Type B pancreatic cell (in vitro differentiated cells): ENCODE data around the gene AADACL3. TPM values are rescaled to one million over a fixed set of nuclear protein-coding genes. Genes with fewer than 3 reads are reported as not detected.
A peak's percentile ranks its signal among the peaks of the same experiment; 100 is the strongest.

ENCODE experiments used
- DNase-seq: peaks from one replicate; pipeline ENCODE4 v3.0.0; 2021; ENCODE audit warnings: mixed read lengths; ENCODE audit not compliant: unreplicated experiment; ENCODE audit errors: extremely low spot score
- H3K27ac Mint-ChIP-seq: 2 replicates; pipeline ENCODE4 v1.8.0; 2021; ENCODE audit warnings: mild to moderate bottlenecking, mixed read lengths
- H3K27me3 Mint-ChIP-seq: 2 replicates; pipeline ENCODE4 v1.8.0; 2021; ENCODE audit warnings: mixed read lengths
- H3K36me3 Mint-ChIP-seq: 2 replicates; pipeline ENCODE4 v1.8.0; 2021; ENCODE audit warnings: mixed read lengths
- H3K4me1 Mint-ChIP-seq: one replicate; pipeline ENCODE4 v1.8.0; 2021; ENCODE audit warnings: mixed read lengths; ENCODE audit not compliant: unreplicated experiment
- H3K4me3 Mint-ChIP-seq: 2 replicates; pipeline ENCODE4 v1.8.0; 2021; ENCODE audit warnings: mild to moderate bottlenecking, mixed read lengths
- H3K9me3 Mint-ChIP-seq: 2 replicates; pipeline ENCODE4 v1.8.0; 2021; ENCODE audit warnings: mixed read lengths
- total RNA-seq: library from RNA; stranded (reverse); gene quantifications from 2 replicates; pipeline ENCODE4 v1.2.1, GENCODE V29; 2021; ENCODE audit warnings: low replicate concordance
- TF ChIP-seq, protein P1 (sequence below): fragments of 200-600 bp; sonication (generic); conservative IDR thresholded peaks from 2 replicates; pipeline ENCODE4 v1.5.0; 2021; ENCODE audit warnings: antibody characterized with exemption, mild to moderate bottlenecking

AADACL3 gene
- total RNA-seq, 1 donor from 2014 or later: not detected

DNA sequence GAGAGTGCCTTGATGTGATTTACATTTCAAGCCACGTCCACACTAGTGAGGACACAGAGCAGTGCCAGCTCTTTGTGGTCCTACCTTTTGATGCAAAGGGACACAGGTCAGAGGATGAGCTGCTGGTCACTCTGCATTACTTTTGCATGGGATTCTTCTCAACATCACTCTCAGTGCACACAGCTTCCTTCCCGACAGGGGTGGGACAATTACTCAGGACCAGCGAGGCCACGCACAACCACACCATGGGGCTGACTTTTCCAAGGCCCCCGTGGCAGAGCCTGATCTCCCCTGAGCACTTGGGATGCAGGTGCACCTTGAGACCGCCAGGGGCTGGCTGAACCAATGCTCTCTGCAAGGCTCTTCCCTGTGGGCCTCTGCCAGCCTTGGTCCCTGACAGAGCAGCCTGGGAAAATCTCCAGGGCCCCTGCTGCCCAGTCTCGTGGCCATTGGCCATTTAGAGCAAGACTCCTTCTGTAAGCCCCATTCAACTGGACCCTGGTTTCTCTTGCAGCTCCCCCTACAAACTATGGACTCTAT lies 44.4 kb downstream of the AADACL3 start:
- Mint-ChIP-seq H3K27me3 (peaks cover 17% of the 10 kb centered on the region), H3K4me3 (no peak overlapping the region), H3K27ac (no peak overlapping the region), H3K36me3 (no peaks in the 10 kb centered on the region), H3K4me1 (no peaks in the 10 kb centered on the region), H3K9me3 (peaks cover 4% of the 10 kb centered on the region)
- TF ChIP-seq, protein P1, sequence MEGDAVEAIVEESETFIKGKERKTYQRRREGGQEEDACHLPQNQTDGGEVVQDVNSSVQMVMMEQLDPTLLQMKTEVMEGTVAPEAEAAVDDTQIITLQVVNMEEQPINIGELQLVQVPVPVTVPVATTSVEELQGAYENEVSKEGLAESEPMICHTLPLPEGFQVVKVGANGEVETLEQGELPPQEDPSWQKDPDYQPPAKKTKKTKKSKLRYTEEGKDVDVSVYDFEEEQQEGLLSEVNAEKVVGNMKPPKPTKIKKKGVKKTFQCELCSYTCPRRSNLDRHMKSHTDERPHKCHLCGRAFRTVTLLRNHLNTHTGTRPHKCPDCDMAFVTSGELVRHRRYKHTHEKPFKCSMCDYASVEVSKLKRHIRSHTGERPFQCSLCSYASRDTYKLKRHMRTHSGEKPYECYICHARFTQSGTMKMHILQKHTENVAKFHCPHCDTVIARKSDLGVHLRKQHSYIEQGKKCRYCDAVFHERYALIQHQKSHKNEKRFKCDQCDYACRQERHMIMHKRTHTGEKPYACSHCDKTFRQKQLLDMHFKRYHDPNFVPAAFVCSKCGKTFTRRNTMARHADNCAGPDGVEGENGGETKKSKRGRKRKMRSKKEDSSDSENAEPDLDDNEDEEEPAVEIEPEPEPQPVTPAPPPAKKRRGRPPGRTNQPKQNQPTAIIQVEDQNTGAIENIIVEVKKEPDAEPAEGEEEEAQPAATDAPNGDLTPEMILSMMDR: peak; percentile 38
- no peak for DNase-seq

DNA sequence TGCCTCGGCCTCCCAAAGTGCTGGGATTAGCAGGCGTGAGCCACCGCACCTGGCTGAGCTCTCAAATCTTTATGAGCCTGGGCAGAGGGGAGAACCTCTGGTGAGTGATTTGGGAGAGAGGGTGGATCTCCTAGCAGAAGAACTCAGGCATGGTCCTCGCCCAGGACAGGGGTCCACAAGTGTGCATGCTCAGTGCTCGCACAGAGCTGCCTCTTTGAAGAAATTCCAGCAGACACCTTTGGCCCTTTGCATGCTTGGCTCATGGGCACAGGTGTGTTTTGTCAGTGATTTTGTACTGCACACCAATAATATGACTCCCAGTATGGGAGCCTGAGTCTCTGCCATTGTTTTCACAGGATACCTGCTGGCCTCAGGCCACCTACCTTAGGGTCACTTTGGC lies 45.9 kb downstream of the AADACL3 start:
- no peaks in the 10 kb centered on the region for H3K36me3 Mint-ChIP-seq
- no peak overlapping the region for H3K4me3 Mint-ChIP-seq
- H3K4me1 Mint-ChIP-seq: no peaks in the 10 kb centered on the region
- peaks cover 20% of the 10 kb centered on the region for H3K27me3 Mint-ChIP-seq
- H3K27ac Mint-ChIP-seq: no peak overlapping the region
- TF ChIP-seq, protein P1: no peak
- DNase-seq: no peak
- H3K9me3 Mint-ChIP-seq: peaks cover 4% of the 10 kb centered on the region

DNA sequence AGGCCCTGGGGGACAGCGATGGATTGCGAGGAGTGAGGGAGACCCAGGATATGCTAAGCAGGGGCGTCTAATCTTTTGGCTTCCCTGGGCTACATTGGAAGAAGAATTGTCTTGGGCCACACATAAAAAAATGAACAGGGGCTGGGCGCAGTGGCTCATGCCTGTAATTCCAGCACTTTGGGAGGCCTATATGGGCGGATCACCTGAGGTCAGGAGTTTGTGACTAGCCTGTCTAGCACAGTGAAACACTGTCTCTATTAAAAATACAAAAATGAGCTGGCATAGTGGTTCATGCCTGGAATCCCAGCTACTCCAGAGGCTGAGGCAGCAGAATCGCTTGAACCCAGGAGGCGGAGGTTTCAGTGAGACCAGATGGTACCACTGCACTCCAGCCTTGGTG lies 46.9 kb downstream of the AADACL3 start:
- DNase-seq: no peak
- TF ChIP-seq, protein P1: no peak
- Mint-ChIP-seq H3K9me3 (peaks cover 2% of the 10 kb centered on the region), H3K4me1 (no peaks in the 10 kb centered on the region), H3K4me3 (no peak overlapping the region), H3K27me3 (peaks cover 22% of the 10 kb centered on the region), H3K36me3 (no peaks in the 10 kb centered on the region), H3K27ac (no peak overlapping the region)

DNA sequence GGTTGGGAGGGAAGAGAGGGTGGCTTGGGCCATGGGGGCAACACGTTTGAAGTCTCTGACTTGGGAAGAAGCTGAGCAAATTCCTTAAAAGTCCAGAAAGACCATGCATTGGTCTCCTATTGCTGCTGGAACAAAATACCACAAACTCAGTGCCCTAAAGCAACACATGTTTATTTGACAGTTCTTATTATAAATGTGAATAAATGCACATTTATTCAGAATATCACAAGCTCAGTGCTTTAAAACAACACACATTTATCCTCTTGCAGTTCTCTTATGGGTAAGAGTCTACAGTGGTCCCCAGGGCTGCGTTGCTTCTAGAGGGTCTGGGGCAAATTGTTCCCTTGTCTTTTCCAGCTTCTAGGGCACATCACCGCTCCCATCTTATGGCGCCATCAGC lies 47.6 kb downstream of the AADACL3 start:
- Mint-ChIP-seq H3K27me3 (peaks cover 19% of the 10 kb centered on the region), H3K27ac (no peak overlapping the region), H3K4me3 (no peak overlapping the region), H3K4me1 (no peaks in the 10 kb centered on the region), H3K9me3 (no peaks in the 10 kb centered on the region), H3K36me3 (no peaks in the 10 kb centered on the region)
- TF ChIP-seq, protein P1: no peak
- DNase-seq: no peak

DNA sequence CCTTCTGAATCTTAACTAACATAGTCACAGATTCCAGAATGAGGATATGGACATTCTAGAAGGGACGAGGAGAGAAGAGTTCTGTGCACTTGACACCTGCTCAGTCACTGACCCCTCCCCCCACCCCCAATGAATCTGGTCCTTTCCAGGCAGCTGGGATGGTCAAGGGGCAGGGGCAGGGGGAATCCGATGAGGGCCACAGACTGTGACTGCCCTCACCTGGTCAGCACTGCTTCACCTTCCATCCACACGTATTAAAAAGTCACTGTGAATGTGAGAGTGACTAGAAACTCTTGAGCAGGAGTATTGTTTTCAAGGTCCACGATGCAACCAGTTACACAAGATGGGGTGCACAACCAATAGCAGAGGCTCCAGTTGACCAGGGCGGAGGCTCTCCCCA lies 48.1 kb downstream of the AADACL3 start:
- TF ChIP-seq, protein P1: no peak
- Mint-ChIP-seq H3K36me3 (no peaks in the 10 kb centered on the region), H3K27me3 (peaks cover 19% of the 10 kb centered on the region), H3K27ac (no peak overlapping the region), H3K4me3 (no peak overlapping the region), H3K4me1 (no peaks in the 10 kb centered on the region), H3K9me3 (no peaks in the 10 kb centered on the region)
- no peak for DNase-seq

DNA sequence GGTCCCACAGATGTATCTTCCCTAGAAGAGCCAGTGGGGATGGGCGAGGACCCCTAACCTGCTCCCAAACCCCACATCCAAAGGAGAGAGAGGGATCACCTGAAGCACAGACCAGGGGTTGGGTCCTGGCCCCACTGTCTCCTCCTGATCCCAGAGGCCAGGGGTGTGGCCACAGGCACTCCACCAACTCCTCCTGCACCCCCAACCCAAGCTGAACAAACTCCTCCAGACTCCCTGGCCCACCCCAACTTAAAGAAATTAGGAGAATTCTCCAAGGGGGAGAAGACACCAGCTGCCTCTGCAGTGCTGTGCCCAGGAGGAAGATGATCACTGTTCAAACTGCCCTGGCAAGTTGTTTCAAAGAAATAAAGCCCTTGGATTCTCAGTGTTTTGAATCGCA lies 53.1 kb downstream of the AADACL3 start:
- Mint-ChIP-seq H3K4me3 (no peak overlapping the region), H3K9me3 (no peaks in the 10 kb centered on the region), H3K36me3 (no peaks in the 10 kb centered on the region), H3K27me3 (peaks cover 37% of the 10 kb centered on the region), H3K27ac (no peak overlapping the region), H3K4me1 (no peaks in the 10 kb centered on the region)
- no peak for DNase-seq
- TF ChIP-seq, protein P1: no peak
